Keratinocyte (primary cell): Measurements from ENCODE around the gene FCRLB.

Experiments
- CTCF ChIP-seq, 3 experiments: IDR thresholded peaks in 1 of 3; conservative IDR thresholded peaks in 1 of 3; optimal IDR thresholded peaks in 1 of 3; 2 replicates in 2 of 3; 3 replicates in 1 of 3; pipeline versions ENCODE3 to v1.5.1; 2011; ENCODE audit warnings: low read length in 3 of 3, mild to moderate bottlenecking in 3 of 3, moderate library complexity in 2 of 3, control low read depth in 1 of 3, inconsistent platforms in 1 of 3; ENCODE audit not compliant: insufficient read depth in 2 of 3; ENCODE audit errors: extremely low read depth in 1 of 3
- EZH2 ChIP-seq: IDR thresholded peaks from one replicate; pipeline ENCODE4 v1.6.1; 2012; ENCODE audit warnings: inconsistent platforms, mild to moderate bottlenecking, low read length, moderate library complexity

GRCh38 chr1:161688946-161689345 is 32.4 kb upstream of the FCRLB start:
- TF ChIP-seq CTCF (optimal IDR thresholded peaks at IDR 0.05 in 1 of 3, IDR thresholded peaks at IDR 0.05 in 1 of 3, conservative IDR thresholded peaks at IDR 0.05 in 1 of 3; ENCODE audit: extremely low read depth in 1 of 3, insufficient read depth in 2 of 3, low read length in 3 of 3) (no peak), EZH2 (no peak)
